ENCODE data around the gene SF3B2. TPM values are rescaled to one million over a fixed set of nuclear protein-coding genes. Genes with fewer than 3 reads are reported as not detected.

The SF3B2 gene
- total and polyA plus RNA-seq, 9 of the 15 experiments (the other 6 are each of a cell fraction or from before 2014, with no cell fraction given), result 58.3 to 248 (median 157) TPM

DNA sequence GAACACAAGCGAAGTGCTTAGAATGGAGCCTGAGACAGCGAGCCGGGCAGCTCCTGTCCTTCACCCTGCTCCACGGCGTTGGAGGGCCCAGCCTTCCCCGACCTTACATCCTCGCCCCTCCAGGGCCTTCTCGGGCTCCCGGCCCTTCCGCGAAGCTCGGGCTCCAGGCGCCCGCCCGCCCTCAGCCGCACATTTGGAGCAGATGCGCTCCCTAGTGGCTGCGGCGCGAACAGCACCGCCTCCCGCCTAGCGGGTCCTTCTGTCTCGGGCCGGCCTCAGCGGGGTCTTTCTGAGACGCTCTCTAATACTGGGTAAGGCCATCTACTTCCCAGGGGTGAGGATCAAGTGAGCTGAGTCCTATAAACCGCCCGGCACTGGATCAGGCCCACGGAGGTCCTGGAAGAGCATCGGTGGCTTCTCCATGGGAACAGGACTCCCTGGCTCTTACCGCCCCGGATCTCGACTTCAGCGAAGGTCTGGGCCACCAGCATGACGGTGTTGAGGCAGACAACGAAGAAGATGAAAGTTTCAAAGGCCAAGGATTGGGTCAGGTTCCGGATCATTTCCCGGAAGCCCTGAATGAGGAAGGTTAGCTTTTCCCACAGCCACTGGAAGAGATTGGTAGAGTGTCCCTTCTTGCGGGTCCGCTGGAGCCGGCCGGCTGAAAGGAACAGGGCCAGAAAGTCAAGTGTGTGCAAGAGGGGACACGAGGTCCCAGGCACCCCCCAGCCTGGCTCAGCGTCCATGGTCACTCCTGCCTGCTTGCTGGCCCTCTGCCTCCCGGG, 29.6 kb upstream of the SF3B2 start (continued):
- TF ChIP-seq, protein P1, sequence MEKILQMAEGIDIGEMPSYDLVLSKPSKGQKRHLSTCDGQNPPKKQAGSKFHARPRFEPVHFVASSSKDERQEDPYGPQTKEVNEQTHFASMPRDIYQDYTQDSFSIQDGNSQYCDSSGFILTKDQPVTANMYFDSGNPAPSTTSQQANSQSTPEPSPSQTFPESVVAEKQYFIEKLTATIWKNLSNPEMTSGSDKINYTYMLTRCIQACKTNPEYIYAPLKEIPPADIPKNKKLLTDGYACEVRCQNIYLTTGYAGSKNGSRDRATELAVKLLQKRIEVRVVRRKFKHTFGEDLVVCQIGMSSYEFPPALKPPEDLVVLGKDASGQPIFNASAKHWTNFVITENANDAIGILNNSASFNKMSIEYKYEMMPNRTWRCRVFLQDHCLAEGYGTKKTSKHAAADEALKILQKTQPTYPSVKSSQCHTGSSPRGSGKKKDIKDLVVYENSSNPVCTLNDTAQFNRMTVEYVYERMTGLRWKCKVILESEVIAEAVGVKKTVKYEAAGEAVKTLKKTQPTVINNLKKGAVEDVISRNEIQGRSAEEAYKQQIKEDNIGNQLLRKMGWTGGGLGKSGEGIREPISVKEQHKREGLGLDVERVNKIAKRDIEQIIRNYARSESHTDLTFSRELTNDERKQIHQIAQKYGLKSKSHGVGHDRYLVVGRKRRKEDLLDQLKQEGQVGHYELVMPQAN (IDR thresholded peaks at IDR 0.05; ENCODE audit: borderline replicate concordance), result no peak
- TF ChIP-seq, protein P2, sequence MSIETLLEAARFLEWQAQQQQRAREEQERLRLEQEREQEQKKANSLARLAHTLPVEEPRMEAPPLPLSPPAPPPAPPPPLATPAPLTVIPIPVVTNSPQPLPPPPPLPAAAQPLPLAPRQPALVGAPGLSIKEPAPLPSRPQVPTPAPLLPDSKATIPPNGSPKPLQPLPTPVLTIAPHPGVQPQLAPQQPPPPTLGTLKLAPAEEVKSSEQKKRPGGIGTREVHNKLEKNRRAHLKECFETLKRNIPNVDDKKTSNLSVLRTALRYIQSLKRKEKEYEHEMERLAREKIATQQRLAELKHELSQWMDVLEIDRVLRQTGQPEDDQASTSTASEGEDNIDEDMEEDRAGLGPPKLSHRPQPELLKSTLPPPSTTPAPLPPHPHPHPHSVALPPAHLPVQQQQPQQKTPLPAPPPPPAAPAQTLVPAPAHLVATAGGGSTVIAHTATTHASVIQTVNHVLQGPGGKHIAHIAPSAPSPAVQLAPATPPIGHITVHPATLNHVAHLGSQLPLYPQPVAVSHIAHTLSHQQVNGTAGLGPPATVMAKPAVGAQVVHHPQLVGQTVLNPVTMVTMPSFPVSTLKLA (conservative IDR thresholded peaks at IDR 0.05), result no peak
- peak in 1 of 2 experiments; percentile 59; a peak in 1 of 4 replicates for TF ChIP-seq SRF (CRISPR knock-in tag; IDR thresholded peaks at IDR 0.05)
- TF ChIP-seq NFYB (IDR thresholded peaks at IDR 0.05; ENCODE audit: extremely low read depth, insufficient read length), result no peak
- no peak for TF ChIP-seq HMG20B (CRISPR knock-in tag; IDR thresholded peaks at IDR 0.05)
- TF ChIP-seq, protein P3, sequence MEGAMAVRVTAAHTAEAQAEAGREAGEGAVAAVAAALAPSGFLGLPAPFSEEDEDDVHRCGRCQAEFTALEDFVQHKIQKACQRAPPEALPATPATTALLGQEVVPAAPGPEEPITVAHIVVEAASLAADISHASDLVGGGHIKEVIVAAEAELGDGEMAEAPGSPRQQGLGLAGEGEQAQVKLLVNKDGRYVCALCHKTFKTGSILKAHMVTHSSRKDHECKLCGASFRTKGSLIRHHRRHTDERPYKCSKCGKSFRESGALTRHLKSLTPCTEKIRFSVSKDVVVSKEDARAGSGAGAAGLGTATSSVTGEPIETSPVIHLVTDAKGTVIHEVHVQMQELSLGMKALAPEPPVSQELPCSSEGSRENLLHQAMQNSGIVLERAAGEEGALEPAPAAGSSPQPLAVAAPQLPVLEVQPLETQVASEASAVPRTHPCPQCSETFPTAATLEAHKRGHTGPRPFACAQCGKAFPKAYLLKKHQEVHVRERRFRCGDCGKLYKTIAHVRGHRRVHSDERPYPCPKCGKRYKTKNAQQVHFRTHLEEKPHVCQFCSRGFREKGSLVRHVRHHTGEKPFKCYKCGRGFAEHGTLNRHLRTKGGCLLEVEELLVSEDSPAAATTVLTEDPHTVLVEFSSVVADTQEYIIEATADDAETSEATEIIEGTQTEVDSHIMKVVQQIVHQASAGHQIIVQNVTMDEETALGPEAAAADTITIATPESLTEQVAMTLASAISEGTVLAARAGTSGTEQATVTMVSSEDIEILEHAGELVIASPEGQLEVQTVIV (CRISPR knock-in tag; IDR thresholded peaks at IDR 0.05; ENCODE audit: borderline replicate concordance), result no peak
- peak in 1 of 2 experiments; percentile 49; a peak in 1 of 4 replicates for TF ChIP-seq NONO (IDR thresholded peaks at IDR 0.05; ENCODE audit: low read depth in 2 of 2, low read length in 1 of 2)
- no peak for TF ChIP-seq GATAD2B (IDR thresholded peaks at IDR 0.05; ENCODE audit: borderline replicate concordance)
- TF ChIP-seq, protein P4, sequence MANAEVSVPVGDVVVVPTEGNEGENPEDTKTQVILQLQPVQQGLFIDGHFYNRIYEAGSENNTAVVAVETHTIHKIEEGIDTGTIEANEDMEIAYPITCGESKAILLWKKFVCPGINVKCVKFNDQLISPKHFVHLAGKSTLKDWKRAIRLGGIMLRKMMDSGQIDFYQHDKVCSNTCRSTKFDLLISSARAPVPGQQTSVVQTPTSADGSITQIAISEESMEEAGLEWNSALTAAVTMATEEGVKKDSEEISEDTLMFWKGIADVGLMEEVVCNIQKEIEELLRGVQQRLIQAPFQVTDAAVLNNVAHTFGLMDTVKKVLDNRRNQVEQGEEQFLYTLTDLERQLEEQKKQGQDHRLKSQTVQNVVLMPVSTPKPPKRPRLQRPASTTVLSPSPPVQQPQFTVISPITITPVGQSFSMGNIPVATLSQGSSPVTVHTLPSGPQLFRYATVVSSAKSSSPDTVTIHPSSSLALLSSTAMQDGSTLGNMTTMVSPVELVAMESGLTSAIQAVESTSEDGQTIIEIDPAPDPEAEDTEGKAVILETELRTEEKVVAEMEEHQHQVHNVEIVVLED (CRISPR knock-in tag; IDR thresholded peaks at IDR 0.05), result no peak
- TF ChIP-seq, protein P5, sequence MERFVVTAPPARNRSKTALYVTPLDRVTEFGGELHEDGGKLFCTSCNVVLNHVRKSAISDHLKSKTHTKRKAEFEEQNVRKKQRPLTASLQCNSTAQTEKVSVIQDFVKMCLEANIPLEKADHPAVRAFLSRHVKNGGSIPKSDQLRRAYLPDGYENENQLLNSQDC (CRISPR knock-in tag; IDR thresholded peaks at IDR 0.05), result no peak
- TF ChIP-seq PHF8 (IDR thresholded peaks at IDR 0.05; ENCODE audit: borderline replicate concordance, low read length), result peak; percentile 38; the same call in 1 of the 2 replicates
- peak; percentile 82; the same call in 1 of the 2 replicates for TF ChIP-seq ZBTB7A (IDR thresholded peaks at IDR 0.05; ENCODE audit: borderline replicate concordance, control insufficient read depth, low read depth, low read length)
- TF ChIP-seq KLF6 (CRISPR knock-in tag; IDR thresholded peaks at IDR 0.05; ENCODE audit: borderline replicate concordance), result no peak
- TF ChIP-seq DMBX1 (CRISPR knock-in tag; IDR thresholded peaks at IDR 0.05; ENCODE audit: borderline replicate concordance), result no peak
- no peak for TF ChIP-seq NUFIP1 (IDR thresholded peaks at IDR 0.05; ENCODE audit: partially characterized antibody)
- TF ChIP-seq OTX1 (CRISPR knock-in tag; IDR thresholded peaks at IDR 0.05), result no peak

Data from K562 (cell line).